Measurements from ENCODE around the gene PAFAH1B2. TPM values are rescaled to one million over a fixed set of nuclear protein-coding genes. Genes with fewer than 3 reads are reported as not detected.

PAFAH1B2 gene
- total and polyA plus RNA-seq, 10 of the 15 experiments (the other 5 are each of a cell fraction or from before 2014, with no cell fraction given): 17.6 to 64.8 (median 47.6) TPM

DNA sequence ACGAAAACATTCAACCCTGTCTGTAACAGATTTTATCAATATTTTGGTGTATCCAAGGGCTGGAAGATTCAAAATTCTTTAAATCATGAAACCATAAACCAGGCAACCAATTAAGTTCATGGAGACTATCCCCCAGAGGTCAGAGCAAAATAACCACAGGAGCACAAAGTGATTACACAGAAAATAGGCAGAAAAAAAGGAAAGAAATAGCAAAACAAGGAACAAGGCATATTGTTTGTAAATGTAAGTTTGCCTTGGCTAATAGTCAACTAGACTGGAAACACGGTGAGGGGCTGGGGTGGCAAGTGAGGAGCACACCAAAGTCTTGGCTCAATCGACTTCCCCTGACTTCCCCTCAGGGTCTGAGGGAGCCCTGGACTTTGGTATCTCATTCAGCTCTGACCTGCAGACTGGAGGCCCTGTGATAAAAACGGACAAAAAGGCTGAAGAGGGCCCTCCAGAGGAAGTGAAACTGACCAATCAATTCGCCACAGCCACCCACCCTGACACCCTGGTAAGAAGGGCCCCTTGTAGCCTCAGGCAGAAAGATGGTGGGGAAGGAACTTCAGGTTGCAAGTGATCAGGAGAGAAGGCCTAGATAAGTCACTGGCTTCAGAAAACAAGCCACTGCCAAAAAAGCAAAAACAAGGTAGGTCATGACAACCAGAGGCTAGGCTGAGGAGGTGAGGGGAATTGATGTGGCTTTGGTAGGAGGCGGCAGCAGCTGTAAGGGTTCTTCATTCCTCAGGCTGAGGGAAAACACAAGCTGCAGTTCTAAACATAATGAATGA, 47.7 kb upstream of the PAFAH1B2 start (continued):
- TF ChIP-seq TCF7 (IDR thresholded peaks at IDR 0.05; ENCODE audit: borderline replicate concordance) (no peak), MTA3 (IDR thresholded peaks at IDR 0.05; ENCODE audit: borderline replicate concordance, low read length) (peak; percentile 86; the same call in 1 of the 2 replicates), EED (IDR thresholded peaks at IDR 0.05; ENCODE audit: low read depth) (peak; percentile 85), MYB (IDR thresholded peaks at IDR 0.05; ENCODE audit: borderline replicate concordance, low read depth, low read length) (0 out of 2 replicates have a peak, but pooled peaks have one; percentile 43), IRF4 (IDR thresholded peaks at IDR 0.05; ENCODE audit: low read depth, low read length) (peak; percentile 89), MEF2B (IDR thresholded peaks at IDR 0.05; ENCODE audit: partially characterized antibody, poor library complexity, severe bottlenecking) (peak; percentile 48), NKRF (conservative IDR thresholded peaks at IDR 0.05) (0 out of 2 replicates have a peak, but pooled peaks have one; percentile 18), RUNX3 (IDR thresholded peaks at IDR 0.05; ENCODE audit: low read length) (peak; percentile 92), YY1 (IDR thresholded peaks at IDR 0.05; ENCODE audit: low read depth, low read length) (peak; percentile 85), JUNB (IDR thresholded peaks at IDR 0.05) (0 out of 2 replicates have a peak, but pooled peaks have one; percentile 6), ETV6 (conservative IDR thresholded peaks at IDR 0.05 in 1 of 2, IDR thresholded peaks at IDR 0.05 in 1 of 2; ENCODE audit: borderline replicate concordance in 1 of 2, low read depth in 1 of 2) (peak in 1 of 2 experiments; percentile 81; a peak in 2 of 4 replicates), CREB1 (IDR thresholded peaks at IDR 0.05; ENCODE audit: low read depth) (no peak), CHD2 (IDR thresholded peaks at IDR 0.05; ENCODE audit: borderline replicate concordance, low read depth, low read length) (peak; percentile 67; the same call in 1 of the 2 replicates), BHLHE40 (IDR thresholded peaks at IDR 0.05; ENCODE audit: borderline replicate concordance in 1 of 2, low read depth in 2 of 2, low read length in 1 of 2) (peak in 1 of 2 experiments; percentile 31; a peak in 2 of 4 replicates), ZNF384 (IDR thresholded peaks at IDR 0.05; ENCODE audit: borderline replicate concordance, low read depth, low read length) (no peak)
- TF ChIP-seq, protein P1, sequence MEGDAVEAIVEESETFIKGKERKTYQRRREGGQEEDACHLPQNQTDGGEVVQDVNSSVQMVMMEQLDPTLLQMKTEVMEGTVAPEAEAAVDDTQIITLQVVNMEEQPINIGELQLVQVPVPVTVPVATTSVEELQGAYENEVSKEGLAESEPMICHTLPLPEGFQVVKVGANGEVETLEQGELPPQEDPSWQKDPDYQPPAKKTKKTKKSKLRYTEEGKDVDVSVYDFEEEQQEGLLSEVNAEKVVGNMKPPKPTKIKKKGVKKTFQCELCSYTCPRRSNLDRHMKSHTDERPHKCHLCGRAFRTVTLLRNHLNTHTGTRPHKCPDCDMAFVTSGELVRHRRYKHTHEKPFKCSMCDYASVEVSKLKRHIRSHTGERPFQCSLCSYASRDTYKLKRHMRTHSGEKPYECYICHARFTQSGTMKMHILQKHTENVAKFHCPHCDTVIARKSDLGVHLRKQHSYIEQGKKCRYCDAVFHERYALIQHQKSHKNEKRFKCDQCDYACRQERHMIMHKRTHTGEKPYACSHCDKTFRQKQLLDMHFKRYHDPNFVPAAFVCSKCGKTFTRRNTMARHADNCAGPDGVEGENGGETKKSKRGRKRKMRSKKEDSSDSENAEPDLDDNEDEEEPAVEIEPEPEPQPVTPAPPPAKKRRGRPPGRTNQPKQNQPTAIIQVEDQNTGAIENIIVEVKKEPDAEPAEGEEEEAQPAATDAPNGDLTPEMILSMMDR (IDR thresholded peaks at IDR 0.05 in 2 of 3, conservative IDR thresholded peaks at IDR 0.05 in 1 of 3; ENCODE audit: control insufficient read depth in 2 of 3, extremely low read depth in 1 of 3, insufficient read depth in 1 of 3, low read depth in 3 of 3, low read length in 3 of 3): peak in 2 of 3 experiments; percentile 6 to 21; a peak in 1 of 6 replicates
- TF ChIP-seq, protein P2, sequence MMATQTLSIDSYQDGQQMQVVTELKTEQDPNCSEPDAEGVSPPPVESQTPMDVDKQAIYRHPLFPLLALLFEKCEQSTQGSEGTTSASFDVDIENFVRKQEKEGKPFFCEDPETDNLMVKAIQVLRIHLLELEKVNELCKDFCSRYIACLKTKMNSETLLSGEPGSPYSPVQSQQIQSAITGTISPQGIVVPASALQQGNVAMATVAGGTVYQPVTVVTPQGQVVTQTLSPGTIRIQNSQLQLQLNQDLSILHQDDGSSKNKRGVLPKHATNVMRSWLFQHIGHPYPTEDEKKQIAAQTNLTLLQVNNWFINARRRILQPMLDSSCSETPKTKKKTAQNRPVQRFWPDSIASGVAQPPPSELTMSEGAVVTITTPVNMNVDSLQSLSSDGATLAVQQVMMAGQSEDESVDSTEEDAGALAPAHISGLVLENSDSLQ (IDR thresholded peaks at IDR 0.05): peak; percentile 74
- TF ChIP-seq, protein P3, sequence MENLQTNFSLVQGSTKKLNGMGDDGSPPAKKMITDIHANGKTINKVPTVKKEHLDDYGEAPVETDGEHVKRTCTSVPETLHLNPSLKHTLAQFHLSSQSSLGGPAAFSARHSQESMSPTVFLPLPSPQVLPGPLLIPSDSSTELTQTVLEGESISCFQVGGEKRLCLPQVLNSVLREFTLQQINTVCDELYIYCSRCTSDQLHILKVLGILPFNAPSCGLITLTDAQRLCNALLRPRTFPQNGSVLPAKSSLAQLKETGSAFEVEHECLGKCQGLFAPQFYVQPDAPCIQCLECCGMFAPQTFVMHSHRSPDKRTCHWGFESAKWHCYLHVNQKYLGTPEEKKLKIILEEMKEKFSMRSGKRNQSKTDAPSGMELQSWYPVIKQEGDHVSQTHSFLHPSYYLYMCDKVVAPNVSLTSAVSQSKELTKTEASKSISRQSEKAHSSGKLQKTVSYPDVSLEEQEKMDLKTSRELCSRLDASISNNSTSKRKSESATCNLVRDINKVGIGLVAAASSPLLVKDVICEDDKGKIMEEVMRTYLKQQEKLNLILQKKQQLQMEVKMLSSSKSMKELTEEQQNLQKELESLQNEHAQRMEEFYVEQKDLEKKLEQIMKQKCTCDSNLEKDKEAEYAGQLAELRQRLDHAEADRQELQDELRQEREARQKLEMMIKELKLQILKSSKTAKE (IDR thresholded peaks at IDR 0.05; ENCODE audit: low read depth, poor library complexity, severe bottlenecking): peak; percentile 79
- TF ChIP-seq, protein P4, sequence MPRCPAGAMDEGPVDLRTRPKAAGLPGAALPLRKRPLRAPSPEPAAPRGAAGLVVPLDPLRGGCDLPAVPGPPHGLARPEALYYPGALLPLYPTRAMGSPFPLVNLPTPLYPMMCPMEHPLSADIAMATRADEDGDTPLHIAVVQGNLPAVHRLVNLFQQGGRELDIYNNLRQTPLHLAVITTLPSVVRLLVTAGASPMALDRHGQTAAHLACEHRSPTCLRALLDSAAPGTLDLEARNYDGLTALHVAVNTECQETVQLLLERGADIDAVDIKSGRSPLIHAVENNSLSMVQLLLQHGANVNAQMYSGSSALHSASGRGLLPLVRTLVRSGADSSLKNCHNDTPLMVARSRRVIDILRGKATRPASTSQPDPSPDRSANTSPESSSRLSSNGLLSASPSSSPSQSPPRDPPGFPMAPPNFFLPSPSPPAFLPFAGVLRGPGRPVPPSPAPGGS (IDR thresholded peaks at IDR 0.05; ENCODE audit: borderline replicate concordance, insufficient read depth, low read depth, low read length, poor library complexity, severe bottlenecking): peak; percentile 40
